Measurements from ENCODE around the gene GIT1. TPM values are rescaled to one million over a fixed set of nuclear protein-coding genes. Genes with fewer than 3 reads are reported as not detected.

GIT1 gene
- total and polyA plus RNA-seq, 2 of the 13 experiments (the other 11 are each of a cell fraction or from before 2014, with no cell fraction given): 14.2 to 30.8 TPM

DNA sequence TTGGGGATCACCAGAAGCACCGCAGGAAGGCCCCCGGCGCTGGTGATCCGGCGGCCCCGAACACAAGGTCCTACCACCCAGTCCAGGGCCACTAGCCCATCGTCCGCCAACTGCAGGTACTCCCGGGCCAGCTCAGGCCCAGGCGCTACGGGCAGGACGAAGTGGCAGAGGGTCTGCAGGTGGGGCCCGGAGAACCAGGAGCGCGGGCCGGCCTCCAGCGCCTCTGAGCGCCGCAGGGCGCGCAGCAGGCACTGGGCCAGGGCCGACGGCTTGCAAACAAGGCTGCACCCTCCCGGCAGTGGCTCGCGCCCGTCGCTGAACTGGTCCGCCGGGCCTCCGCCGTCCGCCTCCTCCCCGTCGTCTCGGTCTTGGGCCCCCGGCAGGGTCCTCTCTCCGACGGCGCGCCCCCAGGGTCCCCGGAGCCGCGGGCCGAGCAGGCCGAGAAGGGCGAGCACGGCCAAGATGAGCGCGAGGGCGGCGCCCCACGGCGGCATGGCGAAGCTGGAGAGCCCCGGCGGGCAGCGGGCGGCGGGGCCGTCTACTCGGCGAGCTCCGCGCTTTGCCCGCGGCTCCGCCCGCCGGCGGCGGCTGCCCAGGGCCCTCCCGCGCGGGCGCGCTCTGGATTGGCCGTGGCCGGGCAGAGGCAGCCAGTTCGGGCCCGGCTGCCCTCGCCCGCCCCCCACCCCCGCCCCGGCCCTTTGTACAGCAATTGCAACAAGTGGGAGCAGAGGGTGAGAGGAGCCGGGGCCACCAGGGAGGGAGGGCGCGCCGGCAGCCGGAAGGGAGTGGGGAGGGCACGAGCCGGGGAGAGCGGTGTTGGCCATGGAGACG lies 22.8 kb downstream of the GIT1 start, which contains the start of gene ABHD15 (continued):
- TF ChIP-seq, protein P1, sequence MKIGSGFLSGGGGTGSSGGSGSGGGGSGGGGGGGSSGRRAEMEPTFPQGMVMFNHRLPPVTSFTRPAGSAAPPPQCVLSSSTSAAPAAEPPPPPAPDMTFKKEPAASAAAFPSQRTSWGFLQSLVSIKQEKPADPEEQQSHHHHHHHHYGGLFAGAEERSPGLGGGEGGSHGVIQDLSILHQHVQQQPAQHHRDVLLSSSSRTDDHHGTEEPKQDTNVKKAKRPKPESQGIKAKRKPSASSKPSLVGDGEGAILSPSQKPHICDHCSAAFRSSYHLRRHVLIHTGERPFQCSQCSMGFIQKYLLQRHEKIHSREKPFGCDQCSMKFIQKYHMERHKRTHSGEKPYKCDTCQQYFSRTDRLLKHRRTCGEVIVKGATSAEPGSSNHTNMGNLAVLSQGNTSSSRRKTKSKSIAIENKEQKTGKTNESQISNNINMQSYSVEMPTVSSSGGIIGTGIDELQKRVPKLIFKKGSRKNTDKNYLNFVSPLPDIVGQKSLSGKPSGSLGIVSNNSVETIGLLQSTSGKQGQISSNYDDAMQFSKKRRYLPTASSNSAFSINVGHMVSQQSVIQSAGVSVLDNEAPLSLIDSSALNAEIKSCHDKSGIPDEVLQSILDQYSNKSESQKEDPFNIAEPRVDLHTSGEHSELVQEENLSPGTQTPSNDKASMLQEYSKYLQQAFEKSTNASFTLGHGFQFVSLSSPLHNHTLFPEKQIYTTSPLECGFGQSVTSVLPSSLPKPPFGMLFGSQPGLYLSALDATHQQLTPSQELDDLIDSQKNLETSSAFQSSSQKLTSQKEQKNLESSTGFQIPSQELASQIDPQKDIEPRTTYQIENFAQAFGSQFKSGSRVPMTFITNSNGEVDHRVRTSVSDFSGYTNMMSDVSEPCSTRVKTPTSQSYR (CRISPR knock-in tag; IDR thresholded peaks at IDR 0.05; ENCODE audit: borderline replicate concordance): 0 out of 2 replicates have a peak, but pooled peaks have one; percentile 11
- TF ChIP-seq POLR2AphosphoS2 (IDR thresholded peaks at IDR 0.05; ENCODE audit: low read depth, low read length): no peak
- TF ChIP-seq PCBP1 (IDR thresholded peaks at IDR 0.05; ENCODE audit: borderline replicate concordance, low read depth, low read length): peak; percentile 22; the same call in 1 of the 2 replicates
- no peak for TF ChIP-seq ZNF3 (CRISPR knock-in tag; IDR thresholded peaks at IDR 0.05)
- no peak; the same call in 1 of the 2 replicates for TF ChIP-seq ZNF768 (CRISPR knock-in tag; IDR thresholded peaks at IDR 0.05)
- TF ChIP-seq ZNF234 (CRISPR knock-in tag; conservative IDR thresholded peaks at IDR 0.05): peak; percentile 79
- TF ChIP-seq ZBTB7A (CRISPR knock-in tag; IDR thresholded peaks at IDR 0.05): peak; percentile 38; the same call in 1 of the 2 replicates
- no peak for TF ChIP-seq ZNF543 (CRISPR knock-in tag; IDR thresholded peaks at IDR 0.05)
- TF ChIP-seq, protein P2, sequence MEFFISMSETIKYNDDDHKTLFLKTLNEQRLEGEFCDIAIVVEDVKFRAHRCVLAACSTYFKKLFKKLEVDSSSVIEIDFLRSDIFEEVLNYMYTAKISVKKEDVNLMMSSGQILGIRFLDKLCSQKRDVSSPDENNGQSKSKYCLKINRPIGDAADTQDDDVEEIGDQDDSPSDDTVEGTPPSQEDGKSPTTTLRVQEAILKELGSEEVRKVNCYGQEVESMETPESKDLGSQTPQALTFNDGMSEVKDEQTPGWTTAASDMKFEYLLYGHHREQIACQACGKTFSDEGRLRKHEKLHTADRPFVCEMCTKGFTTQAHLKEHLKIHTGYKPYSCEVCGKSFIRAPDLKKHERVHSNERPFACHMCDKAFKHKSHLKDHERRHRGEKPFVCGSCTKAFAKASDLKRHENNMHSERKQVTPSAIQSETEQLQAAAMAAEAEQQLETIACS (CRISPR knock-in tag; IDR thresholded peaks at IDR 0.05): peak; percentile 4; the same call in 1 of the 2 replicates
- TF ChIP-seq IKZF1 (IDR thresholded peaks at IDR 0.05): no peak
- TF ChIP-seq, protein P3, sequence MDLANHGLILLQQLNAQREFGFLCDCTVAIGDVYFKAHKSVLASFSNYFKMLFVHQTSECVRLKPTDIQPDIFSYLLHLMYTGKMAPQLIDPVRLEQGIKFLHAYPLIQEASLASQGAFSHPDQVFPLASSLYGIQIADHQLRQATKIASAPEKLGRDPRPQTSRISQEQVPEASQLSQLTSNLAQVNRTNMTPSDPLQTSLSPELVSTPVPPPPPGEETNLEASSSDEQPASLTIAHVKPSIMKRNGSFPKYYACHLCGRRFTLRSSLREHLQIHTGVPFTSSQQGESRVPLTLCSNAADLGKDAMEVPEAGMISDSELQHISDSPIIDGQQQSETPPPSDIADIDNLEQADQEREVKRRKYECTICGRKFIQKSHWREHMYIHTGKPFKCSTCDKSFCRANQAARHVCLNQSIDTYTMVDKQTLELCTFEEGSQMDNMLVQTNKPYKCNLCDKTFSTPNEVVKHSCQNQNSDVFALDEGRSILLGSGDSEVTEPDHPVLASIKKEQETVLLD (CRISPR knock-in tag; IDR thresholded peaks at IDR 0.05; ENCODE audit: low read depth): 0 out of 2 replicates have a peak, but pooled peaks have one; percentile 67
- TF ChIP-seq, protein P4, sequence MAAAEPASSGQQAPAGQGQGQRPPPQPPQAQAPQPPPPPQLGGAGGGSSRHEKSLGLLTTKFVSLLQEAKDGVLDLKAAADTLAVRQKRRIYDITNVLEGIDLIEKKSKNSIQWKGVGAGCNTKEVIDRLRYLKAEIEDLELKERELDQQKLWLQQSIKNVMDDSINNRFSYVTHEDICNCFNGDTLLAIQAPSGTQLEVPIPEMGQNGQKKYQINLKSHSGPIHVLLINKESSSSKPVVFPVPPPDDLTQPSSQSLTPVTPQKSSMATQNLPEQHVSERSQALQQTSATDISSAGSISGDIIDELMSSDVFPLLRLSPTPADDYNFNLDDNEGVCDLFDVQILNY (CRISPR knock-in tag; conservative IDR thresholded peaks at IDR 0.05): no peak
- no peak for TF ChIP-seq HMG20A (CRISPR knock-in tag; IDR thresholded peaks at IDR 0.05; ENCODE audit: borderline replicate concordance)
- TF ChIP-seq, protein P5, sequence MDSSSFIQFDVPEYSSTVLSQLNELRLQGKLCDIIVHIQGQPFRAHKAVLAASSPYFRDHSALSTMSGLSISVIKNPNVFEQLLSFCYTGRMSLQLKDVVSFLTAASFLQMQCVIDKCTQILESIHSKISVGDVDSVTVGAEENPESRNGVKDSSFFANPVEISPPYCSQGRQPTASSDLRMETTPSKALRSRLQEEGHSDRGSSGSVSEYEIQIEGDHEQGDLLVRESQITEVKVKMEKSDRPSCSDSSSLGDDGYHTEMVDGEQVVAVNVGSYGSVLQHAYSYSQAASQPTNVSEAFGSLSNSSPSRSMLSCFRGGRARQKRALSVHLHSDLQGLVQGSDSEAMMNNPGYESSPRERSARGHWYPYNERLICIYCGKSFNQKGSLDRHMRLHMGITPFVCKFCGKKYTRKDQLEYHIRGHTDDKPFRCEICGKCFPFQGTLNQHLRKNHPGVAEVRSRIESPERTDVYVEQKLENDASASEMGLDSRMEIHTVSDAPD (CRISPR knock-in tag; IDR thresholded peaks at IDR 0.05): 0 out of 2 replicates have a peak, but pooled peaks have one; percentile 4
- no peak for TF ChIP-seq STAG1 (CRISPR knock-in tag; IDR thresholded peaks at IDR 0.05)
- TF ChIP-seq, protein P6, sequence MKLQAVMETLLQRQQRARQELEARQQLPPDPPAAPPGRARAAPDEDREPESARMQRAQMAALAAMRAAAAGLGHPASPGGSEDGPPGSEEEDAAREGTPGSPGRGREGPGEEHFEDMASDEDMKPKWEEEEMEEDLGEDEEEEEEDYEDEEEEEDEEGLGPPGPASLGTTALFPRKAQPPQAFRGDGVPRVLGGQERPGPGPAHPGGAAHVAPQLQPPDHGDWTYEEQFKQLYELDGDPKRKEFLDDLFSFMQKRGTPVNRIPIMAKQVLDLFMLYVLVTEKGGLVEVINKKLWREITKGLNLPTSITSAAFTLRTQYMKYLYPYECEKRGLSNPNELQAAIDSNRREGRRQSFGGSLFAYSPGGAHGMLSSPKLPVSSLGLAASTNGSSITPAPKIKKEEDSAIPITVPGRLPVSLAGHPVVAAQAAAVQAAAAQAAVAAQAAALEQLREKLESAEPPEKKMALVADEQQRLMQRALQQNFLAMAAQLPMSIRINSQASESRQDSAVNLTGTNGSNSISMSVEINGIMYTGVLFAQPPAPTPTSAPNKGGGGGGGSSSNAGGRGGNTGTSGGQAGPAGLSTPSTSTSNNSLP (IDR thresholded peaks at IDR 0.05; ENCODE audit: low read depth, low read length): no peak
- TF ChIP-seq, protein P7, sequence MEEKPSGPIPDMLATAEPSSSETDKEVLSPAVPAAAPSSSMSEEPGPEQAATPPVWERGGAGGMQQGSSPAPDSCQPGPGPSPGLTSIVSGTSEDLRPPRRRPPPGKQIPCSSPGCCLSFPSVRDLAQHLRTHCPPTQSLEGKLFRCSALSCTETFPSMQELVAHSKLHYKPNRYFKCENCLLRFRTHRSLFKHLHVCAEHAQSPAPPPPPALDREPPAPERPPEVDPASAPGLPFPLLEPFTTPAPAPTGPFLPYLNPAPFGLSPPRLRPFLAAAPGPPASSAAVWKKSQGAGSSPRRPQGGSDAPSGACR (CRISPR knock-in tag; IDR thresholded peaks at IDR 0.05): no peak
